ENCODE data around the gene RUFY3. TPM values are rescaled to one million over a fixed set of nuclear protein-coding genes. Genes with fewer than 3 reads are reported as not detected.

Gene RUFY3
- total RNA-seq, 1 experiment from 2014 or later: 32.9 TPM

- ATAC-seq (no peak), DNase-seq (ENCODE audit: low read depth, low spot score) (no peak)
- no peak for TF ChIP-seq RAD21 (IDR thresholded peaks at IDR 0.05; ENCODE audit: low read depth)
- TF ChIP-seq EZH2 (IDR thresholded peaks at IDR 0.05): no peak
- no peak for TF ChIP-seq SRF (IDR thresholded peaks at IDR 0.05; ENCODE audit: low read depth)
- no peak for TF ChIP-seq ELF1 (IDR thresholded peaks at IDR 0.05; ENCODE audit: borderline replicate concordance, low read depth)
- TF ChIP-seq ZFX (IDR thresholded peaks at IDR 0.05): no peak
- TF ChIP-seq ZBTB33 (IDR thresholded peaks at IDR 0.05; ENCODE audit: extremely low read depth, insufficient replicate concordance, low read length): no peak
- TF ChIP-seq CEBPB (IDR thresholded peaks at IDR 0.05; ENCODE audit: low read depth): no peak
- no peak for TF ChIP-seq SIN3A (IDR thresholded peaks at IDR 0.05; ENCODE audit: low read depth)
- TF ChIP-seq FOSL1 (IDR thresholded peaks at IDR 0.05; ENCODE audit: low read depth): no peak
- TF ChIP-seq EGR1 (IDR thresholded peaks at IDR 0.05; ENCODE audit: low read depth): no peak
- no peak for TF ChIP-seq ZNF274 (IDR thresholded peaks at IDR 0.05; ENCODE audit: low read depth, low read length)
- TF ChIP-seq CBX3 (IDR thresholded peaks at IDR 0.05; ENCODE audit: low read depth): no peak
- no peak for TF ChIP-seq EZH2phosphoT487 (IDR thresholded peaks at IDR 0.05; ENCODE audit: borderline replicate concordance)
- TF ChIP-seq POLR2AphosphoS5 (IDR thresholded peaks at IDR 0.05; ENCODE audit: low read depth, low read length): no peak
- TF ChIP-seq POLR2A (IDR thresholded peaks at IDR 0.05; ENCODE audit: borderline replicate concordance, extremely low read depth, insufficient read depth, insufficient read length): no peak
- no peak for TF ChIP-seq MAX (IDR thresholded peaks at IDR 0.05)
- Histone ChIP-seq H3K79me2 (ENCODE audit: insufficient read depth, low read length) (no peaks in the 10 kb centered on the region), H4K20me1 (ENCODE audit: insufficient read depth) (0 out of 2 replicates have a peak, but pooled peaks cover 8% of the 10 kb centered on the region), H3K4me3 (replicated peaks in 1 of 2; ENCODE audit: low read depth in 1 of 2, low read length in 2 of 2) (no peak overlapping the region), H3K4me1 (ENCODE audit: control insufficient read depth in 1 of 2, insufficient read depth in 2 of 2, low read length in 2 of 2) (no peaks in the 10 kb centered on the region), H3K9me2 (ENCODE audit: insufficient read depth) (no peaks in the 10 kb centered on the region), H3K4me2 (ENCODE audit: low read length) (no peak overlapping the region), H3K27me3 (ENCODE audit: insufficient read depth, low read length) (no peaks in the 10 kb centered on the region), H2AFZ (ENCODE audit: low read depth, low read length, poor library complexity, severe bottlenecking) (no peak overlapping the region), H3K36me3 (ENCODE audit: control insufficient read depth in 1 of 2, insufficient read depth in 2 of 2, low read length in 2 of 2) (peaks cover 11 to 27% of the 10 kb centered on the region in 2 experiments), H3K27ac (ENCODE audit: low read depth, low read length) (no peak overlapping the region), H3K9ac (ENCODE audit: low read length) (no peak overlapping the region), H3K9me3 (ENCODE audit: control insufficient read depth in 1 of 2, insufficient read depth in 1 of 2, low read depth in 1 of 2, low read length in 2 of 2) (no peaks in the 10 kb centered on the region)
- POLR2A ChIA-PET: no interaction called here
- no TSS peak for BruUV-seq (replicated peaks)
- CTCF ChIA-PET: no interaction called here
- RAD21 ChIA-PET (ENCODE audit: low non-redundant PET in 1 of 2, low total read pairs in 2 of 2, uncharacterized antibody in 2 of 2, unreplicated experiment in 2 of 2): no interaction called here
- intact Hi-C loops (cut with micrococcal nuclease): no loop called here
Measured at GRCh38 chr4:70816894-70817293, 95.1 kb downstream of the RUFY3 start.

All from HCT116 (cell line).